HepG2 (cell line): Measurements from ENCODE around the gene FOXA3. TPM values are rescaled to one million over a fixed set of nuclear protein-coding genes. Genes with fewer than 3 reads are reported as not detected.
A peak's percentile ranks its signal among the peaks of the same experiment; 100 is the strongest.

Source experiments
- ATAC-seq: fragments of 200-7000 bp; cut with Tn5 transposase; 3 replicates; pipeline ENCODE4 v1.9.1; 2020; ENCODE audit warnings: mild to moderate bottlenecking, moderate library complexity
- BruUV-seq: library from RNA; stranded (reverse); fragments of 400-500 nt; replicated peaks from 2 replicates; lab custom pipeline; 2021; lab: Mats Ljungman, UMichigan
- CTCF ChIA-PET: fragments of 300-600 bp; formaldehyde crosslinking; extraction: SDS; loops from one replicate; lab custom pipeline; 2021; ENCODE audit warnings: low total read pairs, inconsistent platforms, low intra/inter-chr PET ratio; lab: Yijun Ruan, JAX
- POLR2A ChIA-PET: fragments of 350-600 bp; sonication (Branson Sonifier 250); formaldehyde crosslinking; loops from one replicate; lab custom pipeline; 2020; ENCODE audit warnings: antibody characterized with exemption, inconsistent platforms; lab: Yijun Ruan, JAX
- DNase-seq: peaks from one replicate; pipeline ENCODE4 v3.0.0-alpha.2; 2015; ENCODE audit warnings: low spot score
- FAIRE-seq: peaks from 3 replicates; lab custom pipeline; 2011; peaks lifted over from hg19 to GRCh38; lab: Jason Lieb, UNC
- H2AFZ ChIP-seq: one replicate; pipeline ENCODE4 v1.6.1; 2011; ENCODE audit warnings: low read length, inconsistent platforms
- H3K27ac ChIP-seq: fragments of 300-600 bp; 3 replicates; pipeline ENCODE4 v1.8.0; 2011; ENCODE audit warnings: mixed run types, mild to moderate bottlenecking, mixed read lengths, low read length, inconsistent platforms; ENCODE audit not compliant: insufficient read depth; ENCODE audit errors: extremely low read length
- H3K27me3 ChIP-seq, 2 experiments: fragments of 200-600 bp in 1 of 2; 2 replicates in 1 of 2; 3 replicates in 1 of 2; pipeline versions ENCODE4 v1.6.0 to v1.8.0; 2011; ENCODE audit warnings: low read length in 2 of 2, mild to moderate bottlenecking in 2 of 2, moderate library complexity in 2 of 2, inconsistent platforms in 1 of 2; ENCODE audit not compliant: insufficient read depth in 2 of 2, control insufficient read depth in 1 of 2
- H3K36me3 ChIP-seq, 2 experiments: fragments of 200-600 bp in 1 of 2; replicated peaks in 1 of 2; 2 replicates in 1 of 2; 3 replicates in 1 of 2; pipeline versions ENCODE4 v1.5.1 to v1.8.0; 2011; ENCODE audit warnings: low read length in 2 of 2, inconsistent platforms in 1 of 2; ENCODE audit not compliant: insufficient read depth in 2 of 2, control insufficient read depth in 1 of 2
- H3K4me1 ChIP-seq: 2 replicates; pipeline ENCODE4 v1.5.1; 2012; ENCODE audit warnings: low read length, inconsistent platforms; ENCODE audit not compliant: insufficient read depth
- H3K4me2 ChIP-seq: 2 replicates; pipeline ENCODE4 v1.6.0; 2011; ENCODE audit warnings: low read depth, low read length, inconsistent platforms
- H3K4me3 ChIP-seq, 3 experiments: fragments of 200-600 bp in 1 of 3; sonication (generic), shearing (Covaris generic) in 1 of 3; replicated peaks in 1 of 3; 2 replicates each; pipeline ENCODE4 v1.5.1; 2011 to 2016; ENCODE audit warnings: low read length in 3 of 3, inconsistent platforms in 2 of 3, low read depth in 2 of 3, mild to moderate bottlenecking in 2 of 3, control low read depth in 1 of 3, mixed read lengths in 1 of 3; ENCODE audit not compliant: insufficient read depth in 1 of 3
- H3K79me2 ChIP-seq: one replicate; pipeline ENCODE4 v1.6.1; 2011; ENCODE audit warnings: low read length, inconsistent platforms; ENCODE audit not compliant: insufficient read depth
- H3K9ac ChIP-seq: 2 replicates; pipeline ENCODE4 v1.6.0; 2011; ENCODE audit warnings: mild to moderate bottlenecking, low read depth, low read length, inconsistent platforms; ENCODE audit not compliant: insufficient read depth
- H3K9me3 ChIP-seq: 2 replicates; pipeline ENCODE4 v1.5.1; 2012; ENCODE audit warnings: mild to moderate bottlenecking, low read length
- H4K20me1 ChIP-seq: 2 replicates; pipeline ENCODE4 v1.6.0; 2011; ENCODE audit warnings: inconsistent platforms, mild to moderate bottlenecking, low read length, moderate library complexity; ENCODE audit not compliant: insufficient read depth
- DNMT3B ChIP-seq: conservative IDR thresholded peaks from 2 replicates; pipeline ENCODE4 v1.6.1; 2016; ENCODE audit warnings: missing biosample characterization, control low read depth
- HMG20A ChIP-seq: IDR thresholded peaks from 2 replicates; pipeline ENCODE4 v1.6.1; 2016; ENCODE audit warnings: borderline replicate concordance
- HOMEZ ChIP-seq: IDR thresholded peaks from 2 replicates; pipeline ENCODE4 v1.6.1; 2016; ENCODE audit warnings: low read depth
- JUN ChIP-seq: sonication (generic); formaldehyde crosslinking; IDR thresholded peaks from 2 replicates; pipeline ENCODE4 v1.4.0; 2020; ENCODE audit warnings: mild to moderate bottlenecking, missing genetic modification reagents
- MXD4 ChIP-seq: IDR thresholded peaks from 2 replicates; pipeline ENCODE4 v1.6.1; 2016; ENCODE audit warnings: mild to moderate bottlenecking, missing biosample characterization, missing genetic modification reagents
- PAWR ChIP-seq: sonication (generic); formaldehyde crosslinking; IDR thresholded peaks from 2 replicates; pipeline ENCODE4 v1.4.0; 2020; ENCODE audit warnings: missing genetic modification reagents, mild to moderate bottlenecking, borderline replicate concordance
- PPARG ChIP-seq: conservative IDR thresholded peaks from 2 replicates; pipeline ENCODE4 v1.6.1; 2016; ENCODE audit warnings: missing biosample characterization, missing genetic modification reagents
- RBM22 ChIP-seq: fragments of 200-400 bp; formaldehyde crosslinking; optimal IDR thresholded peaks from 2 replicates; pipeline ENCODE3; 2017; ENCODE audit warnings: mild to moderate bottlenecking, low read length, moderate library complexity
- SETDB1 ChIP-seq: sonication (generic); formaldehyde crosslinking; IDR thresholded peaks from 2 replicates; pipeline ENCODE4 v1.5.1; 2020; ENCODE audit warnings: missing genetic modification reagents, mild to moderate bottlenecking, borderline replicate concordance
- TAF15 ChIP-seq: fragments of 200-400 bp; formaldehyde crosslinking; IDR thresholded peaks from one replicate; pipeline ENCODE4 v1.6.1; 2018; ENCODE audit warnings: mild to moderate bottlenecking, low read depth, low read length; ENCODE audit not compliant: poor library complexity, severe bottlenecking
- THRA ChIP-seq: sonication (generic); formaldehyde crosslinking; IDR thresholded peaks from 2 replicates; pipeline ENCODE4 v1.4.0; 2020; ENCODE audit warnings: missing genetic modification reagents, borderline replicate concordance
- ZBTB20 ChIP-seq: sonication (generic); formaldehyde crosslinking; IDR thresholded peaks from 2 replicates; pipeline ENCODE4 v1.8.1; 2023; ENCODE audit warnings: missing genetic modification reagents, low read depth, mild to moderate bottlenecking, borderline replicate concordance
- ZFX ChIP-seq: sonication (generic); formaldehyde crosslinking; IDR thresholded peaks from 2 replicates; pipeline ENCODE4 v1.4.0; 2020; ENCODE audit warnings: mild to moderate bottlenecking, low read depth, missing genetic modification reagents, moderate library complexity
- ZNF296 ChIP-seq: sonication (generic); formaldehyde crosslinking; conservative IDR thresholded peaks from 2 replicates; pipeline ENCODE4 v1.5.0; 2020; ENCODE audit warnings: mild to moderate bottlenecking, missing genetic modification reagents
- ZNF468 ChIP-seq: sonication (generic); formaldehyde crosslinking; IDR thresholded peaks from 2 replicates; pipeline ENCODE4 v1.8.0; 2022; ENCODE audit warnings: mild to moderate bottlenecking, moderate library complexity, missing genetic modification reagents
- ZNF570 ChIP-seq: sonication (generic); formaldehyde crosslinking; IDR thresholded peaks from 2 replicates; pipeline ENCODE4 v1.4.0; 2020; ENCODE audit warnings: mild to moderate bottlenecking, missing genetic modification reagents, borderline replicate concordance
- ZNF615 ChIP-seq: sonication (generic); formaldehyde crosslinking; IDR thresholded peaks from 2 replicates; pipeline ENCODE4 v1.5.0; 2020; ENCODE audit warnings: mild to moderate bottlenecking, missing genetic modification reagents, borderline replicate concordance
- ZNF652 ChIP-seq: IDR thresholded peaks from 2 replicates; pipeline ENCODE4 v1.6.1; 2016; ENCODE audit warnings: low read depth, borderline replicate concordance
- ZNF746 ChIP-seq: sonication (generic); formaldehyde crosslinking; IDR thresholded peaks from 2 replicates; pipeline ENCODE4 v1.8.0; 2022; ENCODE audit warnings: mild to moderate bottlenecking, missing genetic modification reagents
- WGBS: methylation state at CpG from one replicate; pipeline ENCODE4 v1.1.6; 2017; ENCODE audit warnings: low lambda C conversion rate; 5-methylcytosine and 5-hydroxymethylcytosine counted together
- in situ Hi-C: cut with HindIII; loops from 2 replicates; pipeline ENCODE4 v1.10.0; 2017; ENCODE audit warnings: low pct_unique_long_range_greater_than_20kb; ENCODE audit not compliant: extremely low pct_ligation_motif_present
- intact Hi-C: fragments of 100-400 bp; cut with micrococcal nuclease; formaldehyde crosslinking; loops from one replicate; pipeline ENCODE4 v1.10.0; 2022; ENCODE audit not compliant: unreplicated experiment
- polyA plus RNA-seq, 8 experiments: library from polyadenylated mRNA; depleted of rRNA in 3 of 8; stranded (reverse) in 7 of 8; unstranded in 1 of 8; fragments of >200 nt; fragmentation: Illumina TruSeq in 4 of 8; extraction: Trizol in 4 of 8; gene quantifications; 2 replicates each; pipeline versions ENCODE4 v1.2.1 to v1.2.3, GENCODE V29; 2011 to 2016; ENCODE audit warnings: low read depth in 4 of 8, missing spikeins in 1 of 8, mixed read lengths in 1 of 8; ENCODE audit not compliant: insufficient read depth in 1 of 8
- total RNA-seq, 5 experiments: library from RNA; depleted of rRNA; stranded (reverse); fragments of >200 nt; fragmentation: Illumina TruSeq; extraction: Trizol; gene quantifications; 2 replicates each; pipeline ENCODE4 v1.2.3, GENCODE V29; 2016; ENCODE audit warnings: low read depth in 1 of 5
- TF ChIP-seq, protein P1 (sequence below): sonication (generic); formaldehyde crosslinking; IDR thresholded peaks from 2 replicates; pipeline ENCODE4 v1.8.0; 2022; ENCODE audit warnings: mild to moderate bottlenecking, missing genetic modification reagents
- TF ChIP-seq, protein P2 (sequence below): sonication (generic); formaldehyde crosslinking; IDR thresholded peaks from 2 replicates; pipeline ENCODE4 v1.8.1; 2022; ENCODE audit warnings: mild to moderate bottlenecking, missing genetic modification reagents

FOXA3 gene
- total and polyA plus RNA-seq, 2 of the 13 experiments (the other 11 are each of a cell fraction or from before 2014, with no cell fraction given): 29.8 to 47.6 TPM

GRCh38 chr19:45883586-45883880 is 19.4 kb downstream of the FOXA3 start:
- H3K79me2 ChIP-seq: peaks cover 15% of the 10 kb centered on the region
- H3K27ac ChIP-seq: no peak overlapping the region
- H3K4me2 ChIP-seq: peak overlapping the region; percentile 84
- ChIA-PET CTCF (interaction anchor here (1.2 to 5.3 kb wide), 7 partner anchors 10 to 133 kb away, joined by 4 to 263 read pairs (median 5); partner anchors contain the start of genes FOXA3, MYPOP and SYMPK), POLR2A (interaction anchor here (10.3 kb wide), 1 partner anchor 15 kb away, joined by 388 read pairs; the partner anchor contains the start of genes FOXA3 and SYMPK)
- in situ Hi-C loops (no loop called here), intact Hi-C loops (loop anchor here (1.0 kb wide), 2 partner anchors 20 to 66 kb away; partner anchors contain the start of gene SYMPK)
- DNase-seq (no peak), ATAC-seq (no peak), FAIRE-seq (no peak)
- peak overlapping the region in 2 of 3 experiments; percentile 24 to 40; a peak in 2 of 6 replicates for H3K4me3 ChIP-seq
- H3K36me3 ChIP-seq: no peaks in the 10 kb centered on the region
- H3K4me1 ChIP-seq: peaks cover 59% of the 10 kb centered on the region
- no TSS peak for BruUV-seq
- no peaks in the 10 kb centered on the region for H3K27me3 ChIP-seq
- peak overlapping the region; percentile 46; the same call in 1 of the 2 replicates for H3K9ac ChIP-seq
- no peaks in the 10 kb centered on the region for H4K20me1 ChIP-seq
- H2AFZ ChIP-seq: no peak overlapping the region
- H3K9me3 ChIP-seq: no peaks in the 10 kb centered on the region
- 19% methylated on average over 5 of the region's 5 CpGs for WGBS
- TF ChIP-seq MXD4 (CRISPR knock-in tag) (no peak), ZNF615 (CRISPR knock-in tag) (0 out of 2 replicates have a peak, but pooled peaks have one; percentile 2), JUN (CRISPR knock-in tag) (no peak), ZNF652 (CRISPR knock-in tag) (no peak), ZFX (CRISPR knock-in tag) (no peak), ZNF468 (CRISPR knock-in tag) (no peak), ZNF746 (CRISPR knock-in tag) (no peak), TAF15 (no peak), THRA (no peak), ZNF570 (CRISPR knock-in tag) (no peak), PPARG (no peak), HOMEZ (no peak), ZBTB20 (0 out of 2 replicates have a peak, but pooled peaks have one; percentile 0), SETDB1 (no peak), HMG20A (CRISPR knock-in tag) (no peak), RBM22 (no peak), ZNF296 (CRISPR knock-in tag) (no peak), PAWR (no peak), DNMT3B (CRISPR knock-in tag) (no peak)
- TF ChIP-seq, protein P1, sequence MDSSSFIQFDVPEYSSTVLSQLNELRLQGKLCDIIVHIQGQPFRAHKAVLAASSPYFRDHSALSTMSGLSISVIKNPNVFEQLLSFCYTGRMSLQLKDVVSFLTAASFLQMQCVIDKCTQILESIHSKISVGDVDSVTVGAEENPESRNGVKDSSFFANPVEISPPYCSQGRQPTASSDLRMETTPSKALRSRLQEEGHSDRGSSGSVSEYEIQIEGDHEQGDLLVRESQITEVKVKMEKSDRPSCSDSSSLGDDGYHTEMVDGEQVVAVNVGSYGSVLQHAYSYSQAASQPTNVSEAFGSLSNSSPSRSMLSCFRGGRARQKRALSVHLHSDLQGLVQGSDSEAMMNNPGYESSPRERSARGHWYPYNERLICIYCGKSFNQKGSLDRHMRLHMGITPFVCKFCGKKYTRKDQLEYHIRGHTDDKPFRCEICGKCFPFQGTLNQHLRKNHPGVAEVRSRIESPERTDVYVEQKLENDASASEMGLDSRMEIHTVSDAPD (CRISPR knock-in tag): no peak
- TF ChIP-seq, protein P2, sequence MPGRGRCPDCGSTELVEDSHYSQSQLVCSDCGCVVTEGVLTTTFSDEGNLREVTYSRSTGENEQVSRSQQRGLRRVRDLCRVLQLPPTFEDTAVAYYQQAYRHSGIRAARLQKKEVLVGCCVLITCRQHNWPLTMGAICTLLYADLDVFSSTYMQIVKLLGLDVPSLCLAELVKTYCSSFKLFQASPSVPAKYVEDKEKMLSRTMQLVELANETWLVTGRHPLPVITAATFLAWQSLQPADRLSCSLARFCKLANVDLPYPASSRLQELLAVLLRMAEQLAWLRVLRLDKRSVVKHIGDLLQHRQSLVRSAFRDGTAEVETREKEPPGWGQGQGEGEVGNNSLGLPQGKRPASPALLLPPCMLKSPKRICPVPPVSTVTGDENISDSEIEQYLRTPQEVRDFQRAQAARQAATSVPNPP (CRISPR knock-in tag): 0 out of 2 replicates have a peak, but pooled peaks have one; percentile 7
